Stimulated activated CD4-positive, alpha-beta T cell treated with anti-CD3 and anti-CD28 coated beads, Interleukin-1b, Interleukin-23, amount 100 ng/mL, for 1 hour (primary cell): ENCODE data around the gene GDPD4.

ENCODE experiments used
- DNase-seq, 2 donors: peaks; one replicate each; pipeline ENCODE4 v3.0.0-alpha.2; 2020; ENCODE audit warnings: low read depth in 2 of 2

Gene GDPD4

DNA sequence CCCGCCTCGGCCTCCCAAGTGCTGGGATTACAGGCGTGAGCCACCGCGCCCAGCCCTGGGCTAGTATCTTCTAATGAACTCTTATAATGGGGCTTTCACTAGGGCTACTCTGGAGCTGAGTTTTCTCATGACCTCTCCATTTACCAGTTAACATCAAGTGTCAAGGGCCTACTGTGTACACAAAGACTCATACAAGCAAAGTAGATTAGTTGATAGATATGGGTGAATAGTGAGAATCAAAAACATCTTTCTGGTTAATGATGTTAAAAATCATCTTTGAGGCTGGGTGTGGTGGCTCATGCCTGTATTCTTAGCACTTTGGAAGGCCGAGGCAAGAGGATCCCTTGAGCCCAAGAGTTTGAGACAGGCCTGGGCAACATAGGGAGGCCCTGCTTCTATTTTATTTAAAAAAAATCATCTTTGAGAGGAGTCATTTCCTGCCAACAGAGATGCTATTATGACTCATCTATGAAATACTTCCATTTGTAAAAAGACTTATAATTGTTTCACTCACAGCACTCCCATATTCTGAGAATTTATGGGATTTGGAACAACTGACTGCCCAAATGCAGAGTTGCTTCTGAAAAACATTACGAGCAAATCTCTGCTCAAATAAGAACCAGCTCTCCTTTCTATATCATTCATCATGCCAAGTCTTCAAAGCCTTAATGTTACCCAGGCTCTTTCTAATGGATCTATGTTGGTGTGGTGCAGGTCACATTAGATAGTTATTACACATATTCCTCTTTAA is 57.0 kb downstream of the GDPD4 start:
- DNase-seq = no peak

GRCh38 chr11:77236901-77237300 is 64.6 kb downstream of the GDPD4 start:
- no peak for DNase-seq

GRCh38 chr11:77233011-77233410 is 68.5 kb downstream of the GDPD4 start:
- no peak for DNase-seq

DNA sequence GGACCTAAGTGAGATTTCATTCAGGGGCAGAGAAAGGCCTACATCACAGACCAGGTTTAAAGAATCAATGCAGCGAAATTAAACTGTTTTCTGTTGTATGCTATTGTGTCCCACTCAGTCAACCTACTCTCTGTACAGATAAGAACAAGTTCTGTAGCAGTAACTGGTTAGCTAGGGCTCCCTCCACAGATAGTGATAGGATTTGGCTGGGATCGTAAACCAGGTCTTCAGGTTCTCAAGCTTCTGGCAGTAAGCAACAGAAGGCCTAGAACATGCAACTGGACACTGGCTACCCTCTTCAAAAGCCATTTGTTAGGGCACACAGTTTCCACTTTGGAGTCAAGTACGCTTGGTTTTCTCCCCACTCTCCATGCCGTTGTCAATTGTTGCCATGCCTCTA is 69.2 kb downstream of the GDPD4 start:
- no peak for DNase-seq

DNA sequence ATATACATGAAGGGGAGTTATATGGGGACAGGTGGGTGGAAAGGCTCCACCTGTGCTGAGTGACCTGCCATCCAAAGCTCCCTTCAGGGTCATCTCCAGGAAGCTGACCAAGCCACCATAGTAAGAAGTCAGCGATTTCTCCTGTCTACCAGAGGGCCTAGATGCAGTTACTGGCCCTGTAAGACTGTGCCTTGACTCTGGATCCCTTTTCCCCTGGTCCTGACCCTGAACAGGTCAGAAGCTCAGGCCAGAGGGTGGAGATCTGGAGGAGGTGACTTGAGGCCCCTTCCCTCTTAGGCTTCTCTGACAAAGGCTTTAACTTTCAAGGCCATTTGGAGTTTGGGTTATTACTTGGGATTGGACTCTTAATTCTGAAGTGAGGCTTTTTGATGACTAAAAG is 69.7 kb downstream of the GDPD4 start:
- DNase-seq = no peak

DNA sequence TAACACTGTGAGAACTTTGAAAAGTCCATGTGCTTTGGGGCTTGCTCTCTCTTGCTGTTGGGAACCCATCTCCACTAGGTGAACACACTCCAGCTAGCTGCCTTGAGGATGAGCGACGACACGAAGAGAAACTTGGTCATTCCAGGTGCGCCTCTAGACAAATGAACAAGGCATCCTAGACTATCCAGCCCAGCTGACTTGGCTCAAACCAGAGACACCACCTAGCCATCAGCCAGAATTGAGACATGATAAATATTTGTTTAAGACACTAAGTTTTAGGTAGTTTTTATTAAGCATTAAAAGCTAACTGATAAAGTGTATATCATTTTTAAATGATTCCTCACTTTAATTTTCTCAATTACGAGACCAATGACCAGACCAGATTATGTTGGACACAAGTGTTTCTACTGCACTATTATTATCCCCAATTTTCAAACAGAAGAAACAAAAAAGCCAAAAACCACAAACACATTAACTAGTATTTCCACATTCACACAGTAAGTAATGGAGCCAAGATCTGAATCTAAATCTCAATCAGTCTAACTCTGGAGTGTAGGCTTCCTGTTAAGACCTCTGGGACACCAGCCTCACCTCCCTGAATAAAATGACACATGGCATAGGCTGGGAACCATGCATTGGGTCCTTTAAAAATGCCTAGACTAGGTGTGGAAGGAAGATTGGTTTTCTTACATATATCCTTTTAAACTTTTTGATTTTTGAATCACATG is 70.4 kb downstream of the GDPD4 start:
- no peak for DNase-seq

- no peak for DNase-seq
These were observed 77.7 kb downstream of the GDPD4 start for GRCh38 chr11:77223797-77224196.

DNA sequence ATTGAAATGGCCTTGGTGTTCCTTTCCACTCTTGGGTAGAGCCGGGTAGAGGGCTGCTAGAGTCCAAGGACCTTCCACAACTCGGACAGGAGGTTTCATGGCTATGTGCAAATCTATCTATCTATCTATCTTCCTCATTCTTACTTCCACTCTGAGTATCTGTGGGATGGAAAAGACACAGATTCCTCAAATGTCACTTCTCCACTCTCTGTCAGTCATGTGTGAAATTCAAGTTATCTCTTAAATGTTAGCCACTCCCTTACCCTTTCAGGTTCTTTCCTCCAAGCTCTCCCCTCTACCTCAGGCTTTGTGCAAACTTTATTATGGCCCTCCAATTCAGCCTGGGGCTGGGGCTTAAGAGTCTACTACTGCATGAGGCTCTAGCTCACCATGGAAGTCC is 84.3 kb downstream of the GDPD4 start:
- DNase-seq = no peak

- no peak for DNase-seq
These were observed 86.4 kb downstream of the GDPD4 start for GRCh38 chr11:77215106-77215505.

DNA sequence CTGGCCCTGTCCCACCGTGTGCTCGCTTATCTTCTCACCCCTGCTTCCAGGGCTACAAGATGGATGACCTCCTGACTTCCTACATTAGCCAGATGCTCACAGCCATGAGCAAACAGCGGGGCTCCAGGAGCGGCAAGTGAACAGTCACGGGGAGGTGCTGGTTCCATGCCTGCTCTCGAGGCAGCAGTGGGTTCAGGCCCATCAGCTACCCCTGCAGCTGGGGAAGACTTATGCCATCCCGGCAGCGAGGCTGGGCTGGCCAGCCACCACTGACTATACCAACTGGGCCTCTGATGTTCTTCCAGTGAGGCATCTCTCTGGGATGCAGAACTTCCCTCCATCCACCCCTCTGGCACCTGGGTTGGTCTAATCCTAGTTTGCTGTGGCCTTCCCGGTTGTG is 86.9 kb downstream of the GDPD4 start:
- DNase-seq = no peak

- no peak for DNase-seq
These were observed 87.7 kb downstream of the GDPD4 start for GRCh38 chr11:77213589-77214428.

DNA sequence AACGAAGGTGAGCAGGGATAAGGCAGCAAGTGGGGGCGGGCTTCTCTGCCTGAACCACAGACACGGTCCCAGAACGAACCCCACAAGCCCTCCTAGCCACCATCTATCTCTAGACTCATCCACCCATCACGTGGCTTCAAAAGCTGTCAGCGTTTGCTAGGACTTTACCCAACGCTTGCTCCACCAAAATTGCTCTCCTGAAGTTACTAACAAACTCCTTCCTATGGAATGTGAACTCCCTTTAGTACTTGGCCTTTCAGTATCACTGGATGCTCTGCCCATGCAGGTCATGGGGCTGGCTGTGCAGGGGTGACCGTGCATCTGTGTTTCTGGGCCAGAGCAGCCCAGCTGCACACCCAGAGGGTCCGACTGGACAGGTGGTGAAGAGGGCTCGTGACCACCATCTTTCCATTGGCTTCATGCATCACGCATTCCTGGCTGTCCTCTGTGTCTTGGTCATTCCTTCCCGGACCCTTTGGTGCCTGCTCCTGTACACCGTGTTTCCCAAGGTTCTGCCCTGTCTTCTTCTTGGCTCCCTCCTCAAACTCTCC is 88.4 kb downstream of the GDPD4 start:
- no peak for DNase-seq

- DNase-seq = no peak
These were observed 89.0 kb downstream of the GDPD4 start for GRCh38 chr11:77212314-77213007.

- no peak for DNase-seq
These were observed 89.8 kb downstream of the GDPD4 start for GRCh38 chr11:77211594-77212251.

DNA sequence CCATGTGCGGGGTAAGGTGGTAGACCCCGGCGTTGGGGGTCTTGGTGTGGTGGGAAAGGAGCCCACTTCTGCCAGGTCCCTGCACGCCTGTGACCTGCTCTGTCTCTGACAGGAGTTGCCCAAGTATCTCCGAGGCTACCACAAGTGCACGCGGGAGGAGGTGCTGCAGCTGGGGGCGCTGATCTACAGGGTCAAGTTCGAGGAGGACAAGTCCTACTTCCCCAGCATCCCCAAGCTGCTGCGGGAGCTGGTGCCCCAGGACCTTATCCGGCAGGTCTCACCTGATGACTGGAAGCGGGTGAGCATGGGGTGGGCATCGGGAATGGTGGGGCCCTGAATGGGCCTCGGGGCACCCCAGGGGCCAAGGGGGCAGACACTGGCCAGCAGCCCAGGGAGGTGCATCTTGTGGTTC is 90.4 kb downstream of the GDPD4 start:
- DNase-seq = no peak

GRCh38 chr11:77209663-77210062 is 91.8 kb downstream of the GDPD4 start:
- no peak for DNase-seq

- DNase-seq = no peak
These were observed 93.0 kb downstream of the GDPD4 start for GRCh38 chr11:77208535-77208934.

GRCh38 chr11:77207618-77208313 is 93.7 kb downstream of the GDPD4 start:
- DNase-seq = no peak

GRCh38 chr11:77207019-77207485 is 94.4 kb downstream of the GDPD4 start:
- no peak for DNase-seq

DNA sequence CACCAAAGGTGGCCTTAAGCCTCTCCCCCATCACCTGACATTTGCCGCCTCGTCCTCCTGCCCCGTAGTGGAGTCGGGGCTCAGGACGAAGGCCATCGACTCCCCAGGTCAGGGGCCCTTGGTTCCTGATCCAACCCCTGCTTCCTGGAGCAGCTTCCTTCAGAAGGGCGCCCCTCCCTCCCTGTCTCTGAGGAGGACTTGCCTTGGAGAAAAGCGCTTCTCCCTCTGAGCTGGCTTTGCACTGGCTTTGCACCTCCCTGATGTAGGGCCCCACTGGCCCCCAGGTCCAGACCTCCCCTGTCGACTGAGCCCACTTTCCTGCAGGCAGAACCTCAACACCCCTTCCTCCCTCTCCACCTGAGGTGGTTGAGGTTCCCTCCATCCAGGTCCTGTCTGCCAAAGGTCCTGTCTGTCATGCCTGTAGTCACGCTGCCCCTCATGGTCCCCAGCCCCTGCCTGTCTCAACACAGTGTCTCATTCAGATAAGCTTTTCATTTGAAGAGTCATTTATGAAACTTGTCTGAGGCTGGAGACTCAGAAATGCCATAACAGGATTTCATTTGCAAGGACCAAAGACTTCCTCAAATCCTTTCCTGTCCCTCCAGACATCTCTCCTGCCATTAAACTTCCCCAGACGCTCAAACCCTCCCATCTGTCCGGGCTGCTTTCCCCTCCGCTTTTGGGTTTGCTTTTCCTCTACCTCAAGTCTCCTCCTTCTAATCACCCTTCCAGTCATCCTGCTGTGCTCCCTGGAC is 95.0 kb downstream of the GDPD4 start:
- DNase-seq = no peak
